ENCODE measurements around the gene RPS19. TPM values are rescaled to one million over a fixed set of nuclear protein-coding genes. Genes with fewer than 3 reads are reported as not detected.
A peak's percentile ranks its signal among the peaks of the same experiment; 100 is the strongest.

RPS19 gene
- polyA plus RNA-seq, 1 experiment: 1,320 TPM

DNA sequence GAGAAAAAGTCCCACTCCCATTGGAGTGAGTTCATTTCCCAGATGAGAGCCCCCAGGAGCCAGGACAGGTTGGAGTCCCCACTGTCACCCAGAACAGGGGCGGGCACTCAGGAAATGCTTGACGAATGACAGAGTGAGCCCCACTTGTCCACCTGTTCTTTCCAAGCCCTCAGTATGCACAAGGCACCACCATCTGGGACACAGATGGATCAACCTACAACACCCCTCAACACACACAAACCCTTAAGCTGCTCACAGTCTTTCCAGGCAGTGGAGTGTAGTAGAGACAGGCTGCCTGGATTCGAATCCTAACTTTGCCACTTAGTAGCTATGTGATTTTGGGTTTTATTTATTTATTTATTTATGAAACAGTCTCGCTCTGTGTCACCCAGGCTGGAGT, 30.9 kb downstream of the RPS19 start:
- Histone ChIP-seq H3K27me3 (ENCODE audit: control insufficient read depth, insufficient read depth, low read length) (no peaks in the 10 kb centered on the region), H3K4me3 (ENCODE audit: low read depth, low read length) (no peak overlapping the region), H3K27ac (ENCODE audit: low read depth, low read length) (no peak overlapping the region), H3K9me3 (ENCODE audit: control insufficient read depth, insufficient read depth, low read length) (no peaks in the 10 kb centered on the region)
- TF ChIP-seq CTCF (IDR thresholded peaks at IDR 0.05; ENCODE audit: low read depth, low read length): no peak
- no peak for DNase-seq (ENCODE audit: low read depth, low spot score)
- POLR2A ChIA-PET: interaction anchor here (1.1 kb wide), 1 partner anchor 19 kb away, joined by 3 read pairs; no protein-coding TSS in a partner anchor
- CTCF ChIA-PET: no interaction called here

DNA sequence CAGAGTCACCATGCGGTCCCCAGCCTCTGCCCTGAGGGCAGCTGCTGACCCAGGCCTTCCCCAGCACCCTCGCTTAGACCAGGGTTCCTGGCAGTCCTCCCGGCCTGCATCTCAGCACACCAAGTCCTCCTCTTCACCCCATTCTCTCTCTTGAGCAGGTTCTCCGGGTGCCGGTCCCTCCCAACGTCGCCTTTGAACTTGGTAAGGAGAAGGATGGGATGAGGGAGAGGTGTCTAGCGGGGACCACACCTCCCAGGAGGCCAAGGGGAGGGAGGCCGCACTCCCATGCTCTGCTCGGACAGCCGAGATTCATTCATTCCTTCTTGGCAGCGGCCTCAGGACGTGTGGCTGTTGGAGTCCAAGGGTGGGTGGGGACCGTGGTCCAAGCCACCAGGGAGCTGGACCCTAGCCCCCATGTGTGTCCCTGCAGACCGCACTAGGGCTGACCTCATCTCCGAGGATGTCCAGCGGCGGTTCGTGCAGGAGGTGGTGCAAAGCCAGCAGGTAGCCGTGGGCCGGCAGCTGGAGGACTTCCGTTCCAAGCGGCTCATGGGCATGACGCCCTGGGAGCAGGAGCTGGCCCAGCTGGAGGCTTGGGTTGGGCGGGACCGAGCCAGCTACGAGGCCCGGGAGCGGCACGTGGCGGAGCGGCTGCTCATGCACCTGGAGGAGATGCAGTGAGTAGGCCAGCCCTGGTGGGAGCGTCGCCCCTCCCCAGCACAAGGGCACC, 32.3 kb downstream of the RPS19 start:
- ChIA-PET POLR2A (interaction anchor here (1.1 kb wide), 1 partner anchor 20 kb away, joined by 3 read pairs; no protein-coding TSS in a partner anchor), CTCF (no interaction called here)
- Histone ChIP-seq H3K4me3 (ENCODE audit: low read depth, low read length) (no peak overlapping the region), H3K27me3 (ENCODE audit: control insufficient read depth, insufficient read depth, low read length) (no peaks in the 10 kb centered on the region), H3K9me3 (ENCODE audit: control insufficient read depth, insufficient read depth, low read length) (no peaks in the 10 kb centered on the region), H3K27ac (ENCODE audit: low read depth, low read length) (no peak overlapping the region)
- DNase-seq (ENCODE audit: low read depth, low spot score): no peak
- TF ChIP-seq CTCF (IDR thresholded peaks at IDR 0.05; ENCODE audit: low read depth, low read length): no peak

- TF ChIP-seq CTCF (IDR thresholded peaks at IDR 0.05; ENCODE audit: low read depth, low read length): 0 out of 2 replicates have a peak, but pooled peaks have one; percentile 15
- Histone ChIP-seq H3K9me3 (ENCODE audit: control insufficient read depth, insufficient read depth, low read length) (no peaks in the 10 kb centered on the region), H3K4me3 (ENCODE audit: low read depth, low read length) (no peak overlapping the region), H3K27me3 (ENCODE audit: control insufficient read depth, insufficient read depth, low read length) (no peaks in the 10 kb centered on the region), H3K27ac (ENCODE audit: low read depth, low read length) (no peak overlapping the region)
- POLR2A ChIA-PET: no interaction called here
- CTCF ChIA-PET: no interaction called here
- no peak for DNase-seq (ENCODE audit: low read depth, low spot score)
Observed at GRCh38 chr19:41893899-41894298, 33.8 kb downstream of the RPS19 start.

DNA sequence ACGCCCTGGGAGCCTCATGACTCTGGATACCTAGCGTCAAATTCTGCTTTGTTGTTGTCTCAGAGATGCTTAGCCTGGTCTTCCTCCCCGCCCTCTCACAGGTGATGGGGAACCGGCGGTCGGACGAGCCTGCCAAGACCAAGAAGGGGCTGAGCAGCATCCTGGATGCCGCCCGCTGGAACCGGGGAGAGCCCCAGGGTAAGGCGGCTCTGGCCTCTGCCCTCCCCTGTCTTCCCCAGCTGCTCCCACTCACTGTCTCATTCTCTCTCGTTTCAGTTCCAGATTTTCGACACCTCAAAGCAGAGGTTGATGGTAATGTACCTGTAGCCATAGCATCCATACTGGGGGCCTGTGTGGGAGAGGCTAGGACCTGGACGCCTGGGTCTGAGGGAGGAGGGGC, 34.3 kb downstream of the RPS19 start:
- Histone ChIP-seq H3K4me3 (ENCODE audit: low read depth, low read length) (no peak overlapping the region), H3K27ac (ENCODE audit: low read depth, low read length) (no peak overlapping the region), H3K27me3 (ENCODE audit: control insufficient read depth, insufficient read depth, low read length) (no peaks in the 10 kb centered on the region), H3K9me3 (ENCODE audit: control insufficient read depth, insufficient read depth, low read length) (no peaks in the 10 kb centered on the region)
- TF ChIP-seq CTCF (IDR thresholded peaks at IDR 0.05; ENCODE audit: low read depth, low read length): no peak
- DNase-seq (ENCODE audit: low read depth, low spot score): no peak
- ChIA-PET POLR2A (no interaction called here), CTCF (interaction anchor here (0.7 kb wide), 1 partner anchor 548 kb away, joined by 3 read pairs; no protein-coding TSS in a partner anchor)

DNA sequence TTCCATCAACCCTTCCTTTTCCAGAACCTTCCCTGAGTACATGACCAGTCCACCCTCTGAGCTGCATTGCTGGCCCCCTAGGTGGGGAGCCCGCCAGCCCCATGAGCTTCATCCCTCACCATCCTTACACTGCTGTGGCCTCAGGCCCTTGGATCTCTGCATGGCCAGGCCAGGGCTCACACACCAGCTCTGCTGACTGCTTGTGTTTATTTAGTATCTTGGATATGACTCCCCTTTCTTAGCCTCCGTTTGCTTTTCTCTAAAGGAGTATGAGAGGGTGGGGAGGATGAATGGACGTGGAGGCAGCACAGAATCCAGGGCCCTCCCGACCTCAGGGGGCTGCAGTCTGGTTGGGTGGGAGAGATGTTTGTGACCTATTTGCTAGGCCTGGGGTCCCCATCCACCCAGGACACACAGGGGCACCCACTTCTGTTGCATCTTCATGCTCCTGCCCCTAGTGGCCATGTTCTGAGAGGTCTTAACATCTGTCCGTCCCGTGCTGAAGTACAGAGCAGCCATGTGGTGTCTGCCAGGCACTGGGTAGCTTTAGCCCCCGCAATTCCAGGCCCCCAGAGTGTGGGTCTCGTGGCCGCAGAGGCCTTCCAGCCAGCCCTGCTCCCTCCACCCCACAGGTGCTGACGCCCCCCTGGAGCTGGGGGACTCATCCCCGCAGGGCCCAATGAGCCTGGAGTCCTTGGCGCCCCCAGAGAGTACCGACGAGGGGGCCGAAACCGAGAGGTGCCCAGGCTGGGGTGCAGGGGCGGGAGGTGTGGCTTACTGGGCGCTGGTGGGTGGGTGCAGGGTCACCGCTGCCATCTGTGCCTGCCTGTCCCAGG, 35.9 kb downstream of the RPS19 start:
- POLR2A ChIA-PET: no interaction called here
- Histone ChIP-seq H3K4me3 (ENCODE audit: low read depth, low read length) (no peak overlapping the region), H3K27ac (ENCODE audit: low read depth, low read length) (no peak overlapping the region), H3K9me3 (ENCODE audit: control insufficient read depth, insufficient read depth, low read length) (no peaks in the 10 kb centered on the region), H3K27me3 (ENCODE audit: control insufficient read depth, insufficient read depth, low read length) (no peaks in the 10 kb centered on the region)
- CTCF ChIA-PET: interaction anchor here (1.5 kb wide), 1 partner anchor 10 kb away, joined by 4 read pairs; no protein-coding TSS in a partner anchor
- no peak for DNase-seq (ENCODE audit: low read depth, low spot score)
- peak; percentile 36; the same call in 1 of the 2 replicates for TF ChIP-seq CTCF (IDR thresholded peaks at IDR 0.05; ENCODE audit: low read depth, low read length)
